GM12878 (cell line): ENCODE measurements around the gene DISP3. TPM values are rescaled to one million over a fixed set of nuclear protein-coding genes. Genes with fewer than 3 reads are reported as not detected.

Source experiments
- ATAC-seq: fragments of 200-7000 bp; cut with Tn5 transposase; 3 replicates; pipeline ENCODE4 v1.9.1; 2020; ENCODE audit warnings: mild to moderate bottlenecking, moderate library complexity
- BruUV-seq: library from RNA; stranded (reverse); fragments of 400-500 nt; replicated peaks from 2 replicates; lab custom pipeline; 2021; lab: Mats Ljungman, UMichigan
- CTCF ChIA-PET: fragments of 300-600 bp; sonication (Branson Sonifier 250); formaldehyde crosslinking; extraction: SDS; loops from one replicate; lab custom pipeline; 2021; ENCODE audit warnings: inconsistent platforms; lab: Yijun Ruan, JAX
- POLR2A ChIA-PET: fragments of 350-600 bp; formaldehyde crosslinking; extraction: SDS; loops from one replicate; lab custom pipeline; 2021; ENCODE audit warnings: inconsistent platforms; lab: Charles Lee
- RAD21 ChIA-PET: fragments of 300-600 bp; sonication (Branson Sonifier 250); formaldehyde crosslinking; loops from one replicate; lab custom pipeline; 2023; ENCODE audit warnings: antibody characterized with exemption; ENCODE audit not compliant: unreplicated experiment; lab: Charles Lee
- SMC1A ChIA-PET: fragments of 300-600 bp; sonication (Branson Sonifier 250); formaldehyde crosslinking; loops from one replicate; lab custom pipeline; 2023; ENCODE audit not compliant: unreplicated experiment, uncharacterized antibody; lab: Charles Lee
- DNase-seq: peaks from one replicate; pipeline ENCODE4 v3.0.0-alpha.2; 2011; ENCODE audit warnings: low read depth, low spot score
- FAIRE-seq: peaks from 3 replicates; lab custom pipeline; 2011; peaks lifted over from hg19 to GRCh38; lab: Jason Lieb, UNC
- H2AFZ ChIP-seq: 2 replicates; pipeline ENCODE4 v1.6.0; 2011; ENCODE audit warnings: low read depth, low read length, control low read depth; ENCODE audit not compliant: control insufficient read depth
- H3K27ac ChIP-seq: 2 replicates; pipeline ENCODE4 v1.5.1; 2011; ENCODE audit warnings: control low read depth; ENCODE audit not compliant: control insufficient read depth, insufficient read depth
- H3K27me3 ChIP-seq, 2 experiments: replicated peaks in 1 of 2; 2 replicates each; pipeline versions ENCODE4 v1.6.0 to v1.6.1; 2011; ENCODE audit warnings: low read length in 1 of 2; ENCODE audit not compliant: control insufficient read depth in 2 of 2, insufficient read depth in 2 of 2
- H3K36me3 ChIP-seq, 2 experiments: 2 replicates each; pipeline ENCODE4 v1.5.1; 2011; ENCODE audit warnings: low read length in 1 of 2; ENCODE audit not compliant: control insufficient read depth in 2 of 2, insufficient read depth in 2 of 2
- H3K4me1 ChIP-seq: 2 replicates; pipeline ENCODE4 v1.6.1; 2011; ENCODE audit warnings: mild to moderate bottlenecking, low read length, moderate library complexity, mixed read lengths; ENCODE audit not compliant: control insufficient read depth, insufficient read depth
- H3K4me2 ChIP-seq: 2 replicates; pipeline ENCODE4 v1.6.0; 2011; ENCODE audit warnings: control low read depth; ENCODE audit not compliant: control insufficient read depth, insufficient read depth
- H3K4me3 ChIP-seq: fragments of 200-600 bp; sonication (generic); 2 replicates; pipeline ENCODE4 v1.5.1; 2016
- H3K79me2 ChIP-seq: 2 replicates; pipeline ENCODE4 v1.6.0; 2011; ENCODE audit warnings: low read length; ENCODE audit not compliant: control insufficient read depth, insufficient read depth
- H3K9ac ChIP-seq: 2 replicates; pipeline ENCODE4 v1.8.0; 2011; ENCODE audit warnings: low read length, control low read depth, mixed read lengths; ENCODE audit not compliant: control insufficient read depth, insufficient read depth
- H3K9me3 ChIP-seq: replicated peaks from 3 replicates; pipeline ENCODE4 v1.5.1; 2011; ENCODE audit warnings: mild to moderate bottlenecking, low read length; ENCODE audit not compliant: control insufficient read depth, insufficient read depth
- H4K20me1 ChIP-seq: 2 replicates; pipeline ENCODE4 v1.6.0; 2011; ENCODE audit not compliant: control insufficient read depth, insufficient read depth
- ASH2L ChIP-seq: fragments of 300-600, 200-600 bp; sonication (generic); IDR thresholded peaks from 2 replicates; pipeline ENCODE4 v1.6.1; 2017; ENCODE audit warnings: low read depth, mild to moderate bottlenecking, borderline replicate concordance
- CREM ChIP-seq: IDR thresholded peaks from 2 replicates; pipeline ENCODE4 v1.6.1; 2014; ENCODE audit warnings: antibody characterized with exemption, low read depth
- GATAD2B ChIP-seq: fragments of 450-650 bp; conservative IDR thresholded peaks from 2 replicates; pipeline ENCODE4 v1.6.1; 2017; ENCODE audit warnings: low read depth, mild to moderate bottlenecking, moderate library complexity
- HCFC1 ChIP-seq: fragments of 150-350 bp; IDR thresholded peaks from 2 replicates; pipeline ENCODE4 v1.6.1; 2014; ENCODE audit warnings: low read length
- IKZF1 ChIP-seq: fragments of 450-650 bp; conservative IDR thresholded peaks from 2 replicates; pipeline ENCODE4 v1.6.1; 2017; ENCODE audit warnings: antibody characterized with exemption, mild to moderate bottlenecking
- JUND ChIP-seq: IDR thresholded peaks from 2 replicates; pipeline ENCODE4 v1.6.1; 2012; ENCODE audit warnings: low read depth, mild to moderate bottlenecking, low read length, improper control_type of control experiment, moderate library complexity
- MAX ChIP-seq: IDR thresholded peaks from 2 replicates; pipeline ENCODE4 v1.6.1; 2012; ENCODE audit warnings: low read depth, low read length, improper control_type of control experiment
- MYC ChIP-seq: IDR thresholded peaks from 2 replicates; pipeline ENCODE4 v1.6.1; 2011; ENCODE audit warnings: mild to moderate bottlenecking, low read length, moderate library complexity, inconsistent platforms; ENCODE audit not compliant: insufficient read depth, insufficient replicate concordance, insufficient read length, severe bottlenecking
- NBN ChIP-seq: fragments of 450-650 bp; IDR thresholded peaks from 2 replicates; pipeline ENCODE4 v1.6.1; 2016
- NR2C1 ChIP-seq: fragments of 450-650 bp; IDR thresholded peaks from 2 replicates; pipeline ENCODE4 v1.6.1; 2017; ENCODE audit warnings: antibody characterized with exemption, mild to moderate bottlenecking, moderate library complexity
- PAX8 ChIP-seq: fragments of 450-650 bp; IDR thresholded peaks from 2 replicates; pipeline ENCODE4 v1.6.1; 2017; ENCODE audit warnings: mild to moderate bottlenecking, moderate library complexity
- RB1 ChIP-seq: fragments of 450-650 bp; formaldehyde crosslinking; IDR thresholded peaks from 2 replicates; pipeline ENCODE4 v1.6.1; 2017; ENCODE audit warnings: mild to moderate bottlenecking, borderline replicate concordance
- TAF1 ChIP-seq: IDR thresholded peaks from 2 replicates; pipeline ENCODE4 v1.6.1; 2011; ENCODE audit warnings: mild to moderate bottlenecking, low read depth, low read length, borderline replicate concordance
- TCF12 ChIP-seq: IDR thresholded peaks from 2 replicates; pipeline ENCODE4 v1.6.1; 2011; ENCODE audit warnings: low read depth, mild to moderate bottlenecking, low read length
- ZNF274 ChIP-seq: IDR thresholded peaks from one replicate; pipeline ENCODE4 v1.8.0; 2011; ENCODE audit not compliant: insufficient read length, insufficient read depth
- whole genome bisulfite sequencing: methylation state at CpG from one replicate; pipeline ENCODE4 v1.1.6; 2016; ENCODE audit warnings: low lambda C conversion rate; ENCODE audit not compliant: insufficient replicate concordance, insufficient coverage; ENCODE audit errors: missing lambda C conversion rate; 5-methylcytosine and 5-hydroxymethylcytosine counted together
- in situ Hi-C: fragments of 300-500 bp; cut with MboI; formaldehyde crosslinking; loops from 9 replicates; pipeline ENCODE4 v1.14.3; 2018; ENCODE audit warnings: mixed read lengths
- intact Hi-C: fragments of 100-400 bp; cut with micrococcal nuclease; formaldehyde crosslinking; loops from one replicate; pipeline ENCODE4 v1.14.2; 2022; ENCODE audit not compliant: unreplicated experiment
- polyA plus RNA-seq, 11 experiments: library from polyadenylated mRNA; depleted of rRNA in 4 of 11; unstranded in 6 of 11; stranded (reverse) in 5 of 11; fragments of >200 nt; fragmentation: Nextera tagmentation in 4 of 11; fragmentation: Illumina TruSeq in 1 of 11; extraction: Ambion mirVana in 4 of 11; extraction: Trizol in 1 of 11; gene quantifications; 1 replicate in 1 of 11; 2 replicates in 10 of 11; pipeline versions ENCODE4 v1.2.1 to v1.2.3, GENCODE V29; 2011 to 2016; ENCODE audit warnings: inconsistent platforms in 2 of 11, missing spikeins in 2 of 11, low read depth in 1 of 11
- total RNA-seq, 4 experiments: library from RNA; depleted of rRNA in 3 of 4; stranded (reverse); fragments of >200 nt in 3 of 4; fragmentation: Illumina TruSeq in 1 of 4; extraction: Trizol in 1 of 4; gene quantifications; 2 replicates each; pipeline versions ENCODE4 v1.2.1 to v1.2.3, GENCODE V29; 2013 to 2021

The DISP3 gene
- total and polyA plus RNA-seq, 10 of the 15 experiments (the other 5 are each of a cell fraction or from before 2014, with no cell fraction given) = under 0.01 to 0.18 (median 0.09) TPM; not detected in 2

DNA sequence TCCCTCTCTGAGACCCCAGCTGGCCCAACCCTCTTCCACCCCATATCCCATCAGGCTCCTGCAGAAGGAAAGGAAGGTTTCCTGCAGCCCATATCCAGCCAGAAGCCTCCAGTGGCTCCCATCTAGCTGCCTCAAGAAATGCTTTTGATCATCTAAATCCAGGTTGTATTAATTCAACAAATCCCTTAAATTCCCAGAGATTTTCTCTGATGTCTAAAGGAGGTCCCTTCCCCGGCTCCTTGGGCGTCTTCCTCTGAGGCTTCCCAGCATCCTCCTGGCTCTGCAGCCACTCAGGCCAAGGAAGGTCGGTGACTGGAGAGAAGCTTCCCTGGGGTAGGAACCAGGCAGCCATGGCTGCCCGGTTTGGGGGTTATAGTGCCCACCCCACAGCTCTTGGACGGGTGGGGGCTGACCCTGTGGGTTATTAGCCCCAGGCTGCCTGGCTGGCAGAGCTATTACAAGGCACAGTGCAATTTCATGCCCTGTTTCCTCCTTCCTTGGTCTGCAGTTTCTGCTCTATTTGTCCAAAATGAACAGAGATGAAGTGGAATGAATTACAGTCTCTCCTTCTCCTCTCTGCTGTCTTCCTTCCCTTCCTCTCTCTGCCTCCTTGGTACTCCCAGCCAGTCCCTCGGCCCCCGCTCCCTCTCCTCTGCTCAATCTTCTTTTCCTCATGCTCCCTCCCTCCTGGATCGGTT is 34.8 kb upstream of the DISP3 start:
- BruUV-seq = no TSS peak
- Histone ChIP-seq H3K27ac (no peak overlapping the region), H3K4me1 (no peaks in the 10 kb centered on the region), H2AFZ (no peak overlapping the region), H3K79me2 (no peaks in the 10 kb centered on the region), H3K36me3 (no peaks in the 10 kb centered on the region), H4K20me1 (no peaks in the 10 kb centered on the region), H3K4me3 (no peak overlapping the region), H3K27me3 (peaks cover 0 to 4% of the 10 kb centered on the region in 2 experiments; a peak in 3 of 4 replicates), H3K9ac (no peak overlapping the region), H3K9me3 (no peaks in the 10 kb centered on the region), H3K4me2 (no peak overlapping the region)
- ChIA-PET CTCF (no interaction called here), POLR2A (no interaction called here), RAD21 (no interaction called here), SMC1A (no interaction called here)
- in situ Hi-C loops = no loop called here
- FAIRE-seq (no peak), ATAC-seq (no peak), DNase-seq (no peak)
- no peak for TF ChIP-seq NBN
- no peak for TF ChIP-seq ASH2L
- TF ChIP-seq MYC = no peak
- TF ChIP-seq MAX = no peak
- no peak for TF ChIP-seq HCFC1
- no peak for TF ChIP-seq RB1
- TF ChIP-seq NR2C1 = no peak
- intact Hi-C loops = no loop called here
- WGBS = 19% methylated on average over 8 of the region's 8 CpGs

GRCh38 chr1:11444907-11445306 is 34.0 kb upstream of the DISP3 start:
- no peak for FAIRE-seq
- no peak for ATAC-seq
- Histone ChIP-seq H3K79me2 (no peaks in the 10 kb centered on the region), H3K27ac (no peak overlapping the region), H3K9me3 (no peaks in the 10 kb centered on the region), H3K27me3 (peaks cover 0 to 4% of the 10 kb centered on the region in 2 experiments; a peak in 2 of 4 replicates), H3K36me3 (no peaks in the 10 kb centered on the region), H3K4me3 (no peak overlapping the region), H3K9ac (no peak overlapping the region), H3K4me2 (no peak overlapping the region), H4K20me1 (no peaks in the 10 kb centered on the region), H2AFZ (no peak overlapping the region), H3K4me1 (no peaks in the 10 kb centered on the region)
- ChIA-PET CTCF (no interaction called here), POLR2A (no interaction called here), SMC1A (no interaction called here), RAD21 (no interaction called here)
- in situ Hi-C loops (no loop called here), intact Hi-C loops (no loop called here)
- TF ChIP-seq PAX8 (no peak), TCF12 (no peak), TAF1 (no peak), GATAD2B (no peak), MAX (no peak), CREM (no peak), IKZF1 (no peak), JUND (no peak), ZNF274 (no peak)
- no TSS peak for BruUV-seq
- no peak for DNase-seq
- 8% methylated on average over 7 of the region's 7 CpGs for WGBS
